Hematopoietic multipotent progenitor cell treated with erythropoietin and hydrocortisone succinate and interleukin-3 and kit ligand, for 6 days (in vitro differentiated cells): ENCODE data around the gene SAP30.

Source experiments
- DNase-seq: peaks from one replicate; pipeline ENCODE4 v3.0.0-alpha.2; 2015

SAP30 gene

GRCh38 chr4:173415885-173416653 lies 45.3 kb downstream of the SAP30 start:
- peak; percentile 69 for DNase-seq

- no peak for DNase-seq
Observed at GRCh38 chr4:173417833-173418232, 47.1 kb downstream of the SAP30 start.

GRCh38 chr4:173418639-173419038 lies 47.9 kb downstream of the SAP30 start:
- DNase-seq: no peak

GRCh38 chr4:173420324-173420752 lies 49.6 kb downstream of the SAP30 start:
- DNase-seq: peak; percentile 69

GRCh38 chr4:173420801-173421200 lies 50.0 kb downstream of the SAP30 start:
- DNase-seq: peak; percentile 63

- DNase-seq: no peak
Observed at GRCh38 chr4:173424899-173425805, 54.4 kb downstream of the SAP30 start.

- no peak for DNase-seq
Observed at GRCh38 chr4:173426064-173426463, 55.3 kb downstream of the SAP30 start.
